ENCODE results near the gene PCNP.
"Not testable (repeated sequence)": the region's sequence is repeated elsewhere in the genome, so short reads cannot be mapped to it uniquely, and the experiment has no call there.

The PCNP gene

DNA sequence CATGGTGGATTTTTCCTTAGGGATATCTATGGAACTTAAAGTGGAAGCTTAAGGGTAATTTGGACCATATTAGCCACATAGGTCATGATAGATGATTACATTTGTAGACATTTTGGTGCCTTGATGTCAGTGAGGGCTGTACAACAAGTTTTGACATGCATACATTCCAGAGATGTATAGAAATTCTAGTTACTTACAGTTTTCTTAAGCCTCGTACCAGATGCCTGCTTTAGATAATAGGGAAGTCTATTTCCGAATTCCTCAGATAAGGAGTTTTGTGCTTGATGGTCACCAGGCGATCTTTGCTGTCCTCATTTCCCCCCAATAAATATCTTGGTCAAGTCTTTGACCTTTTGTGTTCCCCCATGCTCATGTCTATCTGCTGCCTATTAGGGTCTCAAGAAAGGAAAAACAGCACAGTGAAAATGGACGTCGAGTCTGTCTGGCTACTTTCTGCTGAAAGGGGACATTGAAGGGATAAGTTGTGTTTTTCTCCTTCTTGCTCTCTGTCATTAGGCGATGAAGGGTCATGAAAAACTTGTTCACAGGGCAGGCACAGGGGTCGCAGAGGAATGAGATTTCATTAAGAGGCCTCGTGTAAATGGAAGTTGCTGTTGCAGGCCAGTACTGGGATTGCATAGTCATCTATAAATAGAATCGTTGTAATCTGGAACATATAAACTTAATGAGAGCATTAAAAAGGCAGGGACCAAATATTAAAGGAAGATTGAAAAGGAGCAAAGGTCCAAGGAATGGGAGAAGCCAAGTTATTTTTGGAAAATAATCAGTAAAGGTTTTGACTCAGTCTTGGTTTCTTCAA is 41.0 kb upstream of the PCNP start:
- TF ChIP-seq, protein P1, sequence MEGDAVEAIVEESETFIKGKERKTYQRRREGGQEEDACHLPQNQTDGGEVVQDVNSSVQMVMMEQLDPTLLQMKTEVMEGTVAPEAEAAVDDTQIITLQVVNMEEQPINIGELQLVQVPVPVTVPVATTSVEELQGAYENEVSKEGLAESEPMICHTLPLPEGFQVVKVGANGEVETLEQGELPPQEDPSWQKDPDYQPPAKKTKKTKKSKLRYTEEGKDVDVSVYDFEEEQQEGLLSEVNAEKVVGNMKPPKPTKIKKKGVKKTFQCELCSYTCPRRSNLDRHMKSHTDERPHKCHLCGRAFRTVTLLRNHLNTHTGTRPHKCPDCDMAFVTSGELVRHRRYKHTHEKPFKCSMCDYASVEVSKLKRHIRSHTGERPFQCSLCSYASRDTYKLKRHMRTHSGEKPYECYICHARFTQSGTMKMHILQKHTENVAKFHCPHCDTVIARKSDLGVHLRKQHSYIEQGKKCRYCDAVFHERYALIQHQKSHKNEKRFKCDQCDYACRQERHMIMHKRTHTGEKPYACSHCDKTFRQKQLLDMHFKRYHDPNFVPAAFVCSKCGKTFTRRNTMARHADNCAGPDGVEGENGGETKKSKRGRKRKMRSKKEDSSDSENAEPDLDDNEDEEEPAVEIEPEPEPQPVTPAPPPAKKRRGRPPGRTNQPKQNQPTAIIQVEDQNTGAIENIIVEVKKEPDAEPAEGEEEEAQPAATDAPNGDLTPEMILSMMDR (conservative IDR thresholded peaks at IDR 0.05; ENCODE audit: low read depth) = no peak
- POLR2A ChIA-PET (ENCODE audit: low non-redundant PET) = no interaction called here
- CTCF ChIA-PET = no interaction called here
- peak; percentile 18 for DNase-seq (ENCODE audit: low spot score)
- H3K27ac ChIP-seq = no peak overlapping the region

GRCh38 chr3:101533603-101533968 is 40.4 kb upstream of the PCNP start:
- no peak overlapping the region for H3K27ac ChIP-seq
- TF ChIP-seq, protein P1 (conservative IDR thresholded peaks at IDR 0.05; ENCODE audit: low read depth) = no peak
- POLR2A ChIA-PET (ENCODE audit: low non-redundant PET) = no interaction called here
- CTCF ChIA-PET = no interaction called here
- no peak for DNase-seq (ENCODE audit: low spot score)

DNA sequence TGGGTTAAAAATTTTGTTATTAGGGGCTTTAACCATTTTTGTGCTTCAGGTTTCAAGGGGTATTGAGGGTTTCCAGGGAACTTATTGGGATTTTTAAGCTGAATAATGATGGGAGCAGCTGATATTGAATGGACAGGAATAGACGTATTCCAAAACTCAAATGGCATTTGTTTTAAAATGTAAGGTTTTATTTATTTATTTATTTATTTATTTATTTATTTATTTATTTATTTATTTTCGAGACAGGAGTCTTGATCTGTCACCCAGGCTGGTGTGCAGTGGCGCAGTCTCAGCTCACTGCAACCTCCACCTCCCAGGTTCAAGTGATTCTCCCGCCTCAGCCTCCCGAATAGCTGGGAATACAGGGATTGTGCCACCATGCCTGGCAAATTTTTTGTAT is 38.8 kb upstream of the PCNP start:
- TF ChIP-seq, protein P1 (conservative IDR thresholded peaks at IDR 0.05; ENCODE audit: low read depth) = no peak
- ChIA-PET CTCF (interaction anchor here (0.5 kb wide), 1 partner anchor 11 kb away, joined by 3 read pairs; no protein-coding TSS in a partner anchor), POLR2A (ENCODE audit: low non-redundant PET) (no interaction called here)

DNA sequence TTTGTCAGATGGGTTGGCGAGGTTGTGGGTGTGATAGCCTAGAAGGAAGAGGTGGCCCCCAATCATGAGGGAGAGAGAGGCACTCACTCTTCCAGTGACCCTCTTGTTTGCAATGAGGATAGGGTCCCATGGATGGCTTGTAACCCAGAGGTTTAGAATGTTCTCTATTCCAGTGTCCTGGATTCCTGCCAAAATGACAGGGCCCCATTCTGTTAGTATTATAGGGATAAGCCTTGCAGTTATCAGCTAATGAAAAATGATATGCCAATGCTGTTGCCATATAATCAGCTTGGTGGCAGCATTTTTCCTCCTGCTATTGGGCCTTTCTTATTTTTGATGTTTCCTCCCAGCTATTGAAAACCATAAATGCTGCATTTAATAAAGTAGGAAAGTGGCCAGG is 37.7 kb upstream of the PCNP start:
- TF ChIP-seq, protein P1 (conservative IDR thresholded peaks at IDR 0.05; ENCODE audit: low read depth) = no peak
- CTCF ChIA-PET = no interaction called here
- POLR2A ChIA-PET (ENCODE audit: low non-redundant PET) = no interaction called here
- DNase-seq (ENCODE audit: low spot score) = no peak
- no peak overlapping the region for H3K27ac ChIP-seq

More for the DNA sequence above, 38.8 kb upstream of the PCNP start:
- no peak for DNase-seq (ENCODE audit: low spot score)
- no peak overlapping the region for H3K27ac ChIP-seq

DNA sequence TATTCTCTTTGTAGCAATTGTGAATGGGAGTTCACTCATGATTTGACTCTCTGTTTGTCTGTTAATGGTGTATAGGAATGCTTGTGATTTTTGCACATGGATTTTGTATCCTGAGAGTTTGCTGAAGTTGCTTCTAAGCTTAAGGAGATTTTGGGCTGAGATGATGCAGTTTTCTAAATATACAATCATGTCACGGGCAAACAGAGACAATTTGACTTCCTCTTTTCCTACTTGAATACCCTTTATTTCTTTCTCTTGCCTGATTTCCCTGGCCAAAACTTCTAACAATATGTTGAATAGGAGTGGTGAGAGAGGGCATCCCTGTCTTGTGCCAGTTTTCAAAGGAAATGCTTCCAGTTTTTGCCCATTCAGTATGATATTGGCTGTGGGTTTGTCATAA is 37.0 kb upstream of the PCNP start:
- DNase-seq (ENCODE audit: low spot score); POLR2A ChIA-PET (ENCODE audit: low non-redundant PET); CTCF ChIA-PET; H3K27ac ChIP-seq: not testable (repeated sequence)

DNA sequence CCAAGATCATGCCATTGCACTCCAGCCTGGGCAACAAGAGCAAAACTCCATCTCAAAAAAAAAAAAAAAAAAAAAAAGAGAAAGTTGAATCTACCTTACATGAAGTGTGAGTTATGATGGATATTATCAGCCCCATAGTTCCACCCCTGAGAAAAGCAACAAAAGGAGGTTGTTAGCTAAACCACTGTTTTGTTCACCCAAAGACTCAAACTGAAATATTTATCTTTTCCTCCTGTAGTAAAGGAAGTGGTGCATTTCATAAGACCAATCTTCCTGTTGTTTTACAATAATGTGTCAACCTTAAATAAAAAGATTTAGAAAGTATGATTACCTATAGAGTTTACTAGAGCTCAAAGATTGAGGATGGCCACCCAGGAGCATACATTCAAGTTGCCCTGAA is 31.0 kb upstream of the PCNP start:
- POLR2A ChIA-PET (ENCODE audit: low non-redundant PET) = no interaction called here
- H3K27ac ChIP-seq = no peak overlapping the region
- TF ChIP-seq, protein P1 (conservative IDR thresholded peaks at IDR 0.05; ENCODE audit: low read depth) = no peak
- DNase-seq (ENCODE audit: low spot score) = no peak
- CTCF ChIA-PET = interaction anchor here (0.6 kb wide), 1 partner anchor 260 kb away, joined by 3 read pairs; no protein-coding TSS in a partner anchor

DNA sequence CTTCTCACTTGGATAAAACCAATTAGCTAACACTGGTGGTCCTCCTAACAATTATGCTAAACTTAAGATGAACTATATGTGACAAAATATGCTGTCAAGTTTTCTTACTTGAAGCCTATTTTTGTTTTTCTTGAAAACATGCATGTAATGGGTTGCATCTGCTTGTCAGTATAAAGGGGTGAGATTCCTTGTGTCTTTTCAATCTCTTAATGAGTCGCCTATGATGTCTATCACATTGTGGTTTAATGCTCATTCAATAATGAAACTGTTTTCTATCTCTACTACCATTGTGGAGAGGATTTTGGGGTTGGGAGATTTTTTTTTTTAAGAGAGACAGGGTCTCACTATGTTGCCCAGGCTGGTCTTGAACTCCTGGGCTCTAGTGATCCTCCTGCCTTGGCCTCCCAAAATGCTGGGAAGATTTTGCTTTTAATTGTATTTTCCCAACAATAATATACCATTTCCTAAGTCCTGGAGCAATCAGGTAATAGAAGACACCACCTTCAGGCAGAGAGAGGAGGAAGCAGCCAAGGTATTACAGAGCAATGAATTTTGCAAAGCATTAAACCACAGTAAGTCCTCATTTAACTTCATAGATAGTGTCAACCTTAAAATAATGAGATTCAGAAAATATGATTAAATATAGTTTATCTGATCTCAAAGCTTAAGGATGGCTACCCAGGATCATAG is 29.7 kb upstream of the PCNP start:
- ChIA-PET POLR2A (ENCODE audit: low non-redundant PET) (no interaction called here), CTCF (interaction anchor here (0.7 kb wide), 1 partner anchor 160 kb away, joined by 3 read pairs; no protein-coding TSS in a partner anchor)
- TF ChIP-seq, protein P1 (conservative IDR thresholded peaks at IDR 0.05; ENCODE audit: low read depth) = 0 out of 2 replicates have a peak, but pooled peaks have one; percentile 12
- DNase-seq (ENCODE audit: low spot score) = no peak
- H3K27ac ChIP-seq = no peak overlapping the region

Data from RWPE1 (cell line).